A673 (cell line): ENCODE measurements around the gene SMARCD2.

Experiments
- EZH2 ChIP-seq: fragments of 200-600 bp; sonication (generic); IDR thresholded peaks from 2 replicates; pipeline ENCODE4 v1.6.1; 2017; ENCODE audit warnings: borderline replicate concordance, low read depth, mild to moderate bottlenecking, mixed read lengths, antibody characterized with exemption, low read length; ENCODE audit not compliant: poor library complexity, severe bottlenecking
- TF ChIP-seq, protein P1 (sequence below): fragments of 300-800, 200-600 bp; sonication (generic); conservative IDR thresholded peaks from 2 replicates; pipeline ENCODE4 v1.5.1; 2017; ENCODE audit warnings: low read depth, mild to moderate bottlenecking, antibody characterized with exemption, low read length, moderate library complexity, mixed read lengths

DNA sequence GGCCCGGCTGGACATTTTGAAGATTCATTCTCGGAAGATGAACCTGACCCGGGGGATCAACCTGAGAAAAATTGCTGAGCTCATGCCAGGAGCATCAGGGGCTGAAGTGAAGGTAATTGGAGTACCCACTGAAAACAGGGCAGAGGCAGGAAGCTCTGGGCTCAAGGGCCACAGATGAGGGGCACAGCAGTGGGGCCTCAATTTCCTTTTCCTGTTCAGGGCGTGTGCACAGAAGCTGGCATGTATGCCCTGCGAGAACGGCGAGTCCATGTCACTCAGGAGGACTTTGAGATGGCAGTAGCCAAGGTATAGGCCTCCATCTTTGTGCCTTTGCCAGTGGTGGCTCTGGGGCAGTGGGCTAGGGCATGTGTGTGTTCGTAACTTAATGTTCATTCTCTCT lies 11.0 kb downstream of the SMARCD2 start:
- no peak for TF ChIP-seq EZH2
- TF ChIP-seq, protein P1, sequence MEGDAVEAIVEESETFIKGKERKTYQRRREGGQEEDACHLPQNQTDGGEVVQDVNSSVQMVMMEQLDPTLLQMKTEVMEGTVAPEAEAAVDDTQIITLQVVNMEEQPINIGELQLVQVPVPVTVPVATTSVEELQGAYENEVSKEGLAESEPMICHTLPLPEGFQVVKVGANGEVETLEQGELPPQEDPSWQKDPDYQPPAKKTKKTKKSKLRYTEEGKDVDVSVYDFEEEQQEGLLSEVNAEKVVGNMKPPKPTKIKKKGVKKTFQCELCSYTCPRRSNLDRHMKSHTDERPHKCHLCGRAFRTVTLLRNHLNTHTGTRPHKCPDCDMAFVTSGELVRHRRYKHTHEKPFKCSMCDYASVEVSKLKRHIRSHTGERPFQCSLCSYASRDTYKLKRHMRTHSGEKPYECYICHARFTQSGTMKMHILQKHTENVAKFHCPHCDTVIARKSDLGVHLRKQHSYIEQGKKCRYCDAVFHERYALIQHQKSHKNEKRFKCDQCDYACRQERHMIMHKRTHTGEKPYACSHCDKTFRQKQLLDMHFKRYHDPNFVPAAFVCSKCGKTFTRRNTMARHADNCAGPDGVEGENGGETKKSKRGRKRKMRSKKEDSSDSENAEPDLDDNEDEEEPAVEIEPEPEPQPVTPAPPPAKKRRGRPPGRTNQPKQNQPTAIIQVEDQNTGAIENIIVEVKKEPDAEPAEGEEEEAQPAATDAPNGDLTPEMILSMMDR, result no peak
